ENCODE results near the gene DHX32.

The DHX32 gene

GRCh38 chr10:125848857-125849256 lies 32.2 kb downstream of the DHX32 start:
- Histone ChIP-seq H3K4me3 (ENCODE audit: low read depth, low read length) (no peak overlapping the region), H3K4me1 (no peaks in the 10 kb centered on the region), H3K27me3 (no peaks in the 10 kb centered on the region), H3K36me3 (peaks cover 9% of the 10 kb centered on the region), H3K9me3 (no peaks in the 10 kb centered on the region)
- DNase-seq: no peak
- TF ChIP-seq, protein P1, sequence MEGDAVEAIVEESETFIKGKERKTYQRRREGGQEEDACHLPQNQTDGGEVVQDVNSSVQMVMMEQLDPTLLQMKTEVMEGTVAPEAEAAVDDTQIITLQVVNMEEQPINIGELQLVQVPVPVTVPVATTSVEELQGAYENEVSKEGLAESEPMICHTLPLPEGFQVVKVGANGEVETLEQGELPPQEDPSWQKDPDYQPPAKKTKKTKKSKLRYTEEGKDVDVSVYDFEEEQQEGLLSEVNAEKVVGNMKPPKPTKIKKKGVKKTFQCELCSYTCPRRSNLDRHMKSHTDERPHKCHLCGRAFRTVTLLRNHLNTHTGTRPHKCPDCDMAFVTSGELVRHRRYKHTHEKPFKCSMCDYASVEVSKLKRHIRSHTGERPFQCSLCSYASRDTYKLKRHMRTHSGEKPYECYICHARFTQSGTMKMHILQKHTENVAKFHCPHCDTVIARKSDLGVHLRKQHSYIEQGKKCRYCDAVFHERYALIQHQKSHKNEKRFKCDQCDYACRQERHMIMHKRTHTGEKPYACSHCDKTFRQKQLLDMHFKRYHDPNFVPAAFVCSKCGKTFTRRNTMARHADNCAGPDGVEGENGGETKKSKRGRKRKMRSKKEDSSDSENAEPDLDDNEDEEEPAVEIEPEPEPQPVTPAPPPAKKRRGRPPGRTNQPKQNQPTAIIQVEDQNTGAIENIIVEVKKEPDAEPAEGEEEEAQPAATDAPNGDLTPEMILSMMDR (IDR thresholded peaks at IDR 0.05; ENCODE audit: low read depth, low read length): no peak

GRCh38 chr10:125848371-125848770 lies 32.7 kb downstream of the DHX32 start:
- no peak overlapping the region for H3K4me3 ChIP-seq (ENCODE audit: low read depth, low read length)
- H3K4me1 ChIP-seq: no peaks in the 10 kb centered on the region
- DNase-seq: no peak
- H3K27me3 ChIP-seq: no peaks in the 10 kb centered on the region
- TF ChIP-seq, protein P1 (IDR thresholded peaks at IDR 0.05; ENCODE audit: low read depth, low read length): no peak
- H3K9me3 ChIP-seq: no peaks in the 10 kb centered on the region
- H3K36me3 ChIP-seq: peaks cover 9% of the 10 kb centered on the region

- TF ChIP-seq, protein P1 (IDR thresholded peaks at IDR 0.05; ENCODE audit: low read depth, low read length): no peak
- DNase-seq: no peak
- no peaks in the 10 kb centered on the region for H3K27me3 ChIP-seq
- peaks cover 16% of the 10 kb centered on the region for H3K36me3 ChIP-seq
- H3K9me3 ChIP-seq: no peaks in the 10 kb centered on the region
- no peak overlapping the region for H3K4me3 ChIP-seq (ENCODE audit: low read depth, low read length)
- no peaks in the 10 kb centered on the region for H3K4me1 ChIP-seq
These were observed 34.2 kb downstream of the DHX32 start for GRCh38 chr10:125846894-125847293.

DNA sequence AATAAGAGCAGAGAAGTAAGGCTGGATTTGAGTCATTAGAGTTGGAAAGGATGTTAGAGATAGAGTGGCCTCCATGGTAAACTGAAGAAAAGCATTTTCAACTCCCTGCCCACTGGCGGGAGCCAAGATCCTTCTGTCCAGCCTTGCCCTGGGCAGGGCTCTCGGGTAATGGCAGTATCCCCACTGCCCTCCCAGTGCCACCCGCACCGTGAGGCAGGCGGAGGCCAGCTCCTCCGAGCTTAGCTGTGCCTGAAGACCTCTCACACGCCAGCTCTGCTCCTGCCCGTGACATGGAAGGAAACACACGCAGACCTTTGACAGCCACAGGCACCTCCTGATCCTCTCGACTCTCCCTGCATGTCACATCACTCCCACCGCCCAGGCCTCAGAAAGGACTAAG lies 35.5 kb downstream of the DHX32 start:
- no peaks in the 10 kb centered on the region for H3K9me3 ChIP-seq
- no peak for DNase-seq
- TF ChIP-seq, protein P1 (IDR thresholded peaks at IDR 0.05; ENCODE audit: low read depth, low read length): no peak
- no peaks in the 10 kb centered on the region for H3K27me3 ChIP-seq
- H3K4me3 ChIP-seq (ENCODE audit: low read depth, low read length): no peak overlapping the region
- peaks cover 21% of the 10 kb centered on the region for H3K36me3 ChIP-seq
- H3K4me1 ChIP-seq: no peaks in the 10 kb centered on the region

DNA sequence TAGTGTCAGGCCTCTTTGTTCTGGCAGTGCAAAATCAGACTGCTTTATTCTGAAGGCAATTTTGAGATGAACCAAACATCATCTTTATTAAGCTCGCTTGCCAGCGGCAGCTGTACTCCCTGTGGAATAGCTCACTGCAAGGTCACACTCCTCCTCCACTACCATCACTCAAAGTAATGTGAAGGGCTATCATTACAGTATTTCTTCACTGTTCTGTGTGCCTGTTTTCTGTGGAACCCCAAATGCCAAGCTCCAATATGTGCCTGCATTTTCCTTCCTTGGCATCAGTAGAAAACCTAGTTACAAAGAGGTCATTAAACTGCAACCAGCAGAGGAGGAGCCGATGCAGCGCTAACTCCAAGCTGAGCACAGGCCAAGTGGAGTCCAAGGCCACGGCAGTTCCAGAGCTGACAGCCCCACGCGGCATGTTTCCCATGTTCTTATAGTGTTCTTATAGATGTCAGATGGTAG lies 36.3 kb downstream of the DHX32 start:
- DNase-seq: no peak
- TF ChIP-seq, protein P1 (IDR thresholded peaks at IDR 0.05; ENCODE audit: low read depth, low read length): no peak
- H3K4me1 ChIP-seq: no peaks in the 10 kb centered on the region
- no peaks in the 10 kb centered on the region for H3K9me3 ChIP-seq
- H3K36me3 ChIP-seq: peaks cover 26% of the 10 kb centered on the region
- H3K27me3 ChIP-seq: no peaks in the 10 kb centered on the region
- no peak overlapping the region for H3K4me3 ChIP-seq (ENCODE audit: low read depth, low read length)

- Histone ChIP-seq H3K9me3 (no peaks in the 10 kb centered on the region), H3K4me1 (no peaks in the 10 kb centered on the region), H3K36me3 (peaks cover 28% of the 10 kb centered on the region), H3K27me3 (no peaks in the 10 kb centered on the region), H3K4me3 (ENCODE audit: low read depth, low read length) (no peak overlapping the region)
- TF ChIP-seq, protein P1 (IDR thresholded peaks at IDR 0.05; ENCODE audit: low read depth, low read length): no peak
- no peak for DNase-seq
These were observed 37.3 kb downstream of the DHX32 start for GRCh38 chr10:125843603-125844329.
